ENCODE data around the gene TSHZ2. TPM values are rescaled to one million over a fixed set of nuclear protein-coding genes. Genes with fewer than 3 reads are reported as not detected.

TSHZ2 gene
- total RNA-seq, 1 experiment from 2014 or later = 0.07 TPM

- Histone ChIP-seq H3K4me3 (replicated peaks in 1 of 2; ENCODE audit: low read depth in 1 of 2, low read length in 2 of 2) (no peak overlapping the region), H3K36me3 (ENCODE audit: control insufficient read depth in 1 of 2, insufficient read depth in 2 of 2, low read length in 2 of 2) (no peaks in the 10 kb centered on the region), H3K9me2 (ENCODE audit: insufficient read depth) (no peaks in the 10 kb centered on the region), H3K4me2 (ENCODE audit: low read length) (no peak overlapping the region), H4K20me1 (ENCODE audit: insufficient read depth) (no peaks in the 10 kb centered on the region), H3K79me2 (ENCODE audit: insufficient read depth, low read length) (no peaks in the 10 kb centered on the region), H3K27me3 (ENCODE audit: insufficient read depth, low read length) (0 out of 2 replicates have a peak, but pooled peaks cover 3% of the 10 kb centered on the region), H3K27ac (ENCODE audit: low read depth, low read length) (no peak overlapping the region), H3K9ac (ENCODE audit: low read length) (no peak overlapping the region), H2AFZ (ENCODE audit: low read depth, low read length, poor library complexity, severe bottlenecking) (no peak overlapping the region), H3K9me3 (ENCODE audit: control insufficient read depth in 1 of 2, insufficient read depth in 1 of 2, low read depth in 1 of 2, low read length in 2 of 2) (no peaks in the 10 kb centered on the region), H3K4me1 (ENCODE audit: control insufficient read depth in 1 of 2, insufficient read depth in 2 of 2, low read length in 2 of 2) (no peaks in the 10 kb centered on the region)
- intact Hi-C loops (cut with micrococcal nuclease) = no loop called here
- ATAC-seq = no peak
- TF ChIP-seq CEBPB (IDR thresholded peaks at IDR 0.05; ENCODE audit: low read depth) (no peak), TCF7L2 (IDR thresholded peaks at IDR 0.05; ENCODE audit: borderline replicate concordance, extremely low read depth, insufficient read depth, insufficient read length) (no peak), POLR2A (IDR thresholded peaks at IDR 0.05; ENCODE audit: borderline replicate concordance, extremely low read depth, insufficient read depth, insufficient read length) (no peak), EZH2phosphoT487 (IDR thresholded peaks at IDR 0.05; ENCODE audit: borderline replicate concordance) (no peak), SIN3A (IDR thresholded peaks at IDR 0.05; ENCODE audit: low read depth) (no peak), FOSL1 (IDR thresholded peaks at IDR 0.05; ENCODE audit: low read depth) (no peak)
- ChIA-PET CTCF (no interaction called here), POLR2A (no interaction called here), RAD21 (ENCODE audit: low non-redundant PET in 1 of 2, low total read pairs in 2 of 2, uncharacterized antibody in 2 of 2, unreplicated experiment in 2 of 2) (no interaction called here)
- no TSS peak for BruUV-seq (replicated peaks)
- no peak for DNase-seq (ENCODE audit: low read depth, low spot score)
These were observed 62.7 kb downstream of the TSHZ2 start for GRCh38 chr20:53034899-53035298.

GRCh38 chr20:53036992-53037391 is 64.8 kb downstream of the TSHZ2 start:
- Histone ChIP-seq H3K9me3 (ENCODE audit: control insufficient read depth in 1 of 2, insufficient read depth in 1 of 2, low read depth in 1 of 2, low read length in 2 of 2) (no peaks in the 10 kb centered on the region), H3K4me3 (replicated peaks in 1 of 2; ENCODE audit: low read depth in 1 of 2, low read length in 2 of 2) (no peak overlapping the region), H3K9ac (ENCODE audit: low read length) (no peak overlapping the region), H3K4me1 (ENCODE audit: control insufficient read depth in 1 of 2, insufficient read depth in 2 of 2, low read length in 2 of 2) (no peaks in the 10 kb centered on the region), H3K27ac (ENCODE audit: low read depth, low read length) (no peak overlapping the region), H3K36me3 (ENCODE audit: control insufficient read depth in 1 of 2, insufficient read depth in 2 of 2, low read length in 2 of 2) (no peaks in the 10 kb centered on the region), H3K9me2 (ENCODE audit: insufficient read depth) (no peaks in the 10 kb centered on the region), H3K27me3 (ENCODE audit: insufficient read depth, low read length) (no peaks in the 10 kb centered on the region), H4K20me1 (ENCODE audit: insufficient read depth) (no peaks in the 10 kb centered on the region), H3K4me2 (ENCODE audit: low read length) (no peak overlapping the region), H3K79me2 (ENCODE audit: insufficient read depth, low read length) (no peaks in the 10 kb centered on the region), H2AFZ (ENCODE audit: low read depth, low read length, poor library complexity, severe bottlenecking) (no peak overlapping the region)
- TF ChIP-seq ELF1 (IDR thresholded peaks at IDR 0.05; ENCODE audit: borderline replicate concordance, low read depth) = no peak
- BruUV-seq (replicated peaks) = no TSS peak
- RAD21 ChIA-PET (ENCODE audit: low non-redundant PET in 1 of 2, low total read pairs in 2 of 2, uncharacterized antibody in 2 of 2, unreplicated experiment in 2 of 2) = no interaction called here
- CTCF ChIA-PET = no interaction called here
- intact Hi-C loops (cut with micrococcal nuclease) = no loop called here
- ATAC-seq (no peak), DNase-seq (ENCODE audit: low read depth, low spot score) (no peak)
- POLR2A ChIA-PET = no interaction called here

Measured in HCT116 (cell line).